NCI-H2081 (cell line): Measurements from ENCODE around the gene HINT3.
"Not testable (repeated sequence)": the region's sequence is repeated elsewhere in the genome, so short reads cannot be mapped to it uniquely, and the experiment has no call there.

ENCODE experiments used
- DNase-seq, 2 experiments: peaks; one replicate each; lab custom pipeline; 2025; lab: John Stamatoyannopoulos, UW

Gene HINT3

GRCh38 chr6:125962900-125963497 lies 6.4 kb downstream of the HINT3 start:
- no peak for DNase-seq

GRCh38 chr6:125963817-125964216 lies 7.2 kb downstream of the HINT3 start:
- no peak for DNase-seq

GRCh38 chr6:125966569-125966968 lies 10.0 kb downstream of the HINT3 start:
- no peak for DNase-seq

- no peak for DNase-seq
Observed at GRCh38 chr6:125968493-125968892, 11.9 kb downstream of the HINT3 start.

- DNase-seq, result no peak
Observed at GRCh38 chr6:125970760-125971159, 14.2 kb downstream of the HINT3 start.

GRCh38 chr6:125972478-125972877 lies 15.9 kb downstream of the HINT3 start:
- DNase-seq, result not testable (repeated sequence)

GRCh38 chr6:125974214-125974866 lies 17.8 kb downstream of the HINT3 start:
- peak; percentile 25 to 43 for DNase-seq

GRCh38 chr6:125979101-125979500 lies 22.5 kb downstream of the HINT3 start:
- DNase-seq, result no peak

GRCh38 chr6:125981571-125982185 lies 25.1 kb downstream of the HINT3 start:
- no peak for DNase-seq

GRCh38 chr6:125983246-125983945 lies 26.8 kb downstream of the HINT3 start:
- no peak for DNase-seq

- DNase-seq, result no peak
Observed at GRCh38 chr6:125984311-125984710, 27.7 kb downstream of the HINT3 start.

GRCh38 chr6:125985522-125985921 lies 29.0 kb downstream of the HINT3 start:
- DNase-seq, result no peak

- DNase-seq, result no peak
Observed at GRCh38 chr6:125985979-125986300, 29.4 kb downstream of the HINT3 start.

- peak; percentile 89 to 94 for DNase-seq
Observed at GRCh38 chr6:125986301-125987025, 29.9 kb downstream of the HINT3 start, which contains the start of gene TRMT11. Gene TRMT11, plus strand, starts transcription at chr6:125986540. Its CDS starts 11 bp downstream, at chr6:125986551.

GRCh38 chr6:125987026-125987617 lies 30.6 kb downstream of the HINT3 start:
- DNase-seq, result peak in 1 of 2 experiments; percentile 27

GRCh38 chr6:125988280-125988679 lies 31.7 kb downstream of the HINT3 start:
- DNase-seq, result no peak

- DNase-seq, result no peak
Observed at GRCh38 chr6:125989631-125990030, 33.1 kb downstream of the HINT3 start.

GRCh38 chr6:125991653-125992052 lies 35.1 kb downstream of the HINT3 start:
- DNase-seq, result no peak

GRCh38 chr6:125994670-125995488 lies 38.3 kb downstream of the HINT3 start:
- peak in 1 of 2 experiments; percentile 2 for DNase-seq

- peak; percentile 60 to 62 for DNase-seq
Observed at GRCh38 chr6:125995972-125996580, 39.5 kb downstream of the HINT3 start.
